B cell (primary cell): ENCODE measurements around the gene PI4KA. TPM values are rescaled to one million over a fixed set of nuclear protein-coding genes. Genes with fewer than 3 reads are reported as not detected.

Experiments used
- ATAC-seq: fragments of 200-7000 bp; cut with Tn5 transposase; one replicate; pipeline ENCODE4 v1.10.0; 2021; ENCODE audit warnings: low read depth, mild to moderate bottlenecking, moderate number of reproducible peaks, moderate library complexity
- CTCF ChIA-PET: fragments of 350-600 bp; sonication (Branson Sonifier 250); formaldehyde crosslinking; loops from one replicate; lab custom pipeline; 2021; ENCODE audit warnings: antibody characterized with exemption, inconsistent platforms; lab: Charles Lee
- POLR2A ChIA-PET: fragments of 350-600 bp; sonication (Branson Sonifier 250); formaldehyde crosslinking; loops from one replicate; lab custom pipeline; 2021; ENCODE audit warnings: antibody characterized with exemption; lab: Charles Lee
- DNase-seq: peaks from one replicate; pipeline ENCODE4 v3.0.0; 2013
- H2AFZ ChIP-seq: 2 replicates; pipeline ENCODE4 v1.6.1; 2012; ENCODE audit warnings: mild to moderate bottlenecking, low read depth, low read length; ENCODE audit not compliant: insufficient read depth, poor library complexity, severe bottlenecking
- H3K27ac ChIP-seq, 2 donors: 1 replicate in 1 of 2; 2 replicates in 1 of 2; pipeline ENCODE4 v1.5.1; 2012 to 2013; ENCODE audit warnings: low read length in 2 of 2, mild to moderate bottlenecking in 2 of 2, moderate library complexity in 1 of 2
- H3K27me3 ChIP-seq, 4 experiments: fragments of 200-600 bp in 1 of 4; sonication (generic) in 1 of 4; replicated peaks in 1 of 4; 1 replicate in 2 of 4; 2 replicates in 2 of 4; pipeline versions ENCODE4 v1.6.1 to v1.7.0; 2013 to 2016; ENCODE audit warnings: low read length in 3 of 4, mild to moderate bottlenecking in 2 of 4, mixed read lengths in 1 of 4, moderate library complexity in 1 of 4; ENCODE audit not compliant: insufficient read depth in 4 of 4, control insufficient read depth in 3 of 4; ENCODE audit errors: control extremely low read depth in 1 of 4
- H3K36me3 ChIP-seq, 2 experiments: replicated peaks in 1 of 2; 1 replicate in 1 of 2; 2 replicates in 1 of 2; pipeline versions ENCODE4 v1.6.1 to v1.7.1; 2013; ENCODE audit warnings: low read length in 1 of 2; ENCODE audit not compliant: insufficient read depth in 2 of 2, control insufficient read depth in 1 of 2; ENCODE audit errors: control extremely low read depth in 1 of 2, extremely low read depth in 1 of 2
- H3K4me1 ChIP-seq, 2 donors: fragments of 200-600 bp in 1 of 2; sonication (generic) in 1 of 2; 1 replicate in 1 of 2; 2 replicates in 1 of 2; pipeline versions ENCODE4 v1.5.1 to v1.6.1; 2013 to 2017; ENCODE audit warnings: low read length in 2 of 2; ENCODE audit not compliant: control insufficient read depth in 2 of 2, insufficient read depth in 2 of 2
- H3K4me2 ChIP-seq: replicated peaks from 2 replicates; pipeline ENCODE3; 2012; ENCODE audit warnings: mild to moderate bottlenecking, low read depth, low read length; ENCODE audit not compliant: poor library complexity, severe bottlenecking
- H3K4me3 ChIP-seq, 5 experiments: fragments of 200-600 bp in 1 of 5; sonication (generic) in 1 of 5; 1 replicate in 3 of 5; 2 replicates in 2 of 5; pipeline versions ENCODE4 v1.5.1 to v1.7.0; 2011 to 2016; ENCODE audit warnings: low read length in 4 of 5, mild to moderate bottlenecking in 4 of 5, low read depth in 2 of 5, control low read depth in 1 of 5, moderate library complexity in 1 of 5; ENCODE audit not compliant: insufficient read depth in 1 of 5; ENCODE audit errors: control extremely low read depth in 1 of 5, extremely low read depth in 1 of 5
- H3K79me2 ChIP-seq: fragments of 200-600 bp; sonication (generic); one replicate; pipeline ENCODE4 v1.6.0; 2016; ENCODE audit warnings: low read length; ENCODE audit not compliant: control insufficient read depth, insufficient read depth
- H3K9ac ChIP-seq: fragments of 200-600 bp; sonication (generic); 2 replicates; pipeline ENCODE4 v1.6.1; 2017; ENCODE audit warnings: mild to moderate bottlenecking, low read length, moderate library complexity
- H3K9me3 ChIP-seq, 3 donors: one replicate each; pipeline versions ENCODE4 v1.6.1 to v1.7.1; 2013; ENCODE audit warnings: low read length in 2 of 3; ENCODE audit not compliant: control insufficient read depth in 2 of 3, insufficient read depth in 1 of 3; ENCODE audit errors: control extremely low read depth in 1 of 3
- H4K20me1 ChIP-seq: 2 replicates; pipeline ENCODE4 v1.6.0; 2012; ENCODE audit warnings: mild to moderate bottlenecking, low read length; ENCODE audit not compliant: insufficient read depth, control insufficient read depth, poor library complexity, severe bottlenecking
- H3K27ac Mint-ChIP-seq: one replicate; pipeline ENCODE4 v1.8.0; 2021; ENCODE audit warnings: mixed read lengths
- H3K27me3 Mint-ChIP-seq: one replicate; pipeline ENCODE4 v1.8.0; 2021; ENCODE audit warnings: mixed read lengths
- H3K4me1 Mint-ChIP-seq: one replicate; pipeline ENCODE4 v1.8.0; 2021; ENCODE audit warnings: mixed read lengths
- H3K4me3 Mint-ChIP-seq: one replicate; pipeline ENCODE4 v1.8.0; 2021; ENCODE audit warnings: mixed read lengths
- H3K9me3 Mint-ChIP-seq: one replicate; pipeline ENCODE4 v1.8.0; 2022; ENCODE audit warnings: mixed read lengths; ENCODE audit not compliant: insufficient read depth
- CTCF ChIP-seq: fragments of 200-600 bp; IDR thresholded peaks from one replicate; pipeline ENCODE4 v1.8.0; 2022; ENCODE audit warnings: antibody characterized with exemption, mild to moderate bottlenecking
- EZH2 ChIP-seq: IDR thresholded peaks from 2 replicates; pipeline ENCODE4 v1.6.1; 2012; ENCODE audit warnings: borderline replicate concordance, low read depth, mild to moderate bottlenecking, moderate library complexity, low read length; ENCODE audit not compliant: insufficient read depth, poor library complexity, severe bottlenecking
- WGBS: methylation state at CpG from one replicate; pipeline ENCODE4 v1.1.5; 2013; ENCODE audit warnings: missing lambda C conversion rate; ENCODE audit not compliant: insufficient coverage; 5-methylcytosine and 5-hydroxymethylcytosine counted together
- intact Hi-C: fragments of 100-400 bp; cut with micrococcal nuclease; formaldehyde crosslinking; loops from one replicate; pipeline ENCODE4 v1.10.0; 2022
- polyA plus RNA-seq: library from polyadenylated mRNA; depleted of rRNA; stranded (reverse); fragments of >200 nt; gene quantifications from 2 replicates; pipeline ENCODE4 v1.2.3, GENCODE V29; 2012
- total RNA-seq, 2 donors: library from RNA; stranded (reverse); fragments of 120-200 nt in 1 of 2; gene quantifications; 1 replicate in 1 of 2; 2 replicates in 1 of 2; pipeline versions ENCODE4 v1.2.3 to v1.2.4, GENCODE V29; 2013 to 2022

Gene PI4KA
- total and polyA plus RNA-seq, 2 donors (not counting 1 experiment from before 2014, with no cell fraction given), result 85.9 to 156 TPM

- no peaks in the 10 kb centered on the region for H3K4me1 ChIP-seq
- TF ChIP-seq CTCF (no peak), EZH2 (no peak)
- H2AFZ ChIP-seq, result no peak overlapping the region
- intact Hi-C loops, result no loop called here
- CTCF ChIA-PET, result no interaction called here
- H3K9me3 Mint-ChIP-seq, result no peaks in the 10 kb centered on the region
- no peak overlapping the region for H3K4me3 ChIP-seq
- H3K4me1 Mint-ChIP-seq, result no peaks in the 10 kb centered on the region
- no peak overlapping the region for H3K27ac Mint-ChIP-seq
- H3K4me3 Mint-ChIP-seq, result no peak overlapping the region
- no peaks in the 10 kb centered on the region for H4K20me1 ChIP-seq
- no peaks in the 10 kb centered on the region for H3K27me3 ChIP-seq
- H3K27ac ChIP-seq, result no peak overlapping the region
- peaks cover 0 to 19% of the 10 kb centered on the region in 2 experiments for H3K36me3 ChIP-seq
- H3K79me2 ChIP-seq, result no peaks in the 10 kb centered on the region
- no peaks in the 10 kb centered on the region for H3K9me3 ChIP-seq
- POLR2A ChIA-PET, result no interaction called here
- no peak overlapping the region for H3K9ac ChIP-seq
- DNase-seq (no peak), ATAC-seq (no peak)
- WGBS, result 100% methylated on average over 3 of the region's 6 CpGs
- H3K4me2 ChIP-seq, result no peak overlapping the region
- H3K27me3 Mint-ChIP-seq, result peaks cover 3% of the 10 kb centered on the region
Observed at GRCh38 chr22:20890975-20891374, 32.4 kb upstream of the PI4KA start.

- Histone ChIP-seq H3K36me3 (peaks cover 0 to 28% of the 10 kb centered on the region in 2 experiments), H3K4me2 (no peak overlapping the region), H3K9me3 (no peaks in the 10 kb centered on the region), H3K79me2 (no peaks in the 10 kb centered on the region), H3K4me3 (no peak overlapping the region), H3K27ac (no peak overlapping the region), H3K4me1 (no peaks in the 10 kb centered on the region), H4K20me1 (no peaks in the 10 kb centered on the region), H3K9ac (no peak overlapping the region), H3K27me3 (no peaks in the 10 kb centered on the region), H2AFZ (no peak overlapping the region)
- TF ChIP-seq CTCF (no peak), EZH2 (no peak)
- POLR2A ChIA-PET, result no interaction called here
- Mint-ChIP-seq H3K27ac (no peak overlapping the region), H3K27me3 (peaks cover 3% of the 10 kb centered on the region), H3K9me3 (no peaks in the 10 kb centered on the region), H3K4me1 (no peaks in the 10 kb centered on the region), H3K4me3 (no peak overlapping the region)
- WGBS, result 100% methylated on average over 4 of the region's 13 CpGs
- no peak for ATAC-seq
- CTCF ChIA-PET, result interaction anchor here (1.2 kb wide), 1 partner anchor 9 kb away, joined by 3 read pairs; no protein-coding TSS in a partner anchor
- intact Hi-C loops, result no loop called here
- DNase-seq, result no peak
Observed at GRCh38 chr22:20889904-20890540, 31.4 kb upstream of the PI4KA start.
